Middle frontal gyrus (tissue), 1 donor: ENCODE data around the gene HSD11B1.
A peak's percentile ranks its signal among the peaks of the same experiment; 100 is the strongest.

Experiments used
- DNase-seq: peaks from one replicate; pipeline ENCODE4 v3.0.0-alpha.2; 2015; ENCODE audit warnings: low spot score; ENCODE audit errors: extremely low spot score

HSD11B1 gene

GRCh38 chr1:209704584-209704983 is at the start of gene HSD11B1:
HSD11B1 (plus strand) TSS chr1:209704846; CDS start chr1:209704943, 97 bp downstream.
- peak; percentile 58 for DNase-seq

GRCh38 chr1:209655411-209656231 is 49.0 kb upstream of the HSD11B1 start:
- no peak for DNase-seq

DNA sequence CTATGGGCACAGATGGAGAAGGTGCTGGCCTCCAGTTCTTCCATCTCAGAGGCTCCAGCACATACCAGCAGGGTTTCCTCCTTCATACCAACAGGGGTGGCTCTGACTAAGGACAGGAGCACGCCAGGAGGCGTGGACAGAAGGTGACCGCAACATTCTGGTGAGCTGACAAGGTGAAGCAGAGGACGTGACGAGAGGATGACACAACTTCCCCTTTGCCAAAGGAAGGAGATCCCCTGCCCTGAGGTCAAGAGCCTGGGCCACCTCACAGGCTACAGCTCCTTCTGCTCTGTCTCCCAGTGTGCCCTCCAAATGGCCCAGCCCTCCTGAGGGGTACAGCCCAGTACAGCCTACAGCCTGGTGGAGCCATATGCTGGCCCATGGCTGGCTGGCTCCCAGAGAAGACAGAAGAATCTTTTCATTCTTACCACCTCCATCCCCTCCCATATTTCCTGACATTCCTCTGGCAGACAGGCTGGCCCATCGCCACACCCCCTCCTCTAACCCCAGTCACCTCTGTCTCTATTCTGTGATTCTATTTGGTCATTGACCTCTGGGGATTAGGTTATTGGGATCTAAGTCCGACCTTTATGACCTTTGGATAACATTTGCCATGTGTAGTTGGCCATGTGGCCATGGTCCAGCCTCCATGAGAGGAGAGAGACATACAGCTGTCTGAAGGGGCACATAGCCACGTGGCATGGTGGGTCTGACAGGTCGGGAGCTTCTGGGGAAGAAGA is 47.3 kb upstream of the HSD11B1 start:
- no peak for DNase-seq

GRCh38 chr1:209657918-209658317 is 46.7 kb upstream of the HSD11B1 start:
- DNase-seq: no peak

DNA sequence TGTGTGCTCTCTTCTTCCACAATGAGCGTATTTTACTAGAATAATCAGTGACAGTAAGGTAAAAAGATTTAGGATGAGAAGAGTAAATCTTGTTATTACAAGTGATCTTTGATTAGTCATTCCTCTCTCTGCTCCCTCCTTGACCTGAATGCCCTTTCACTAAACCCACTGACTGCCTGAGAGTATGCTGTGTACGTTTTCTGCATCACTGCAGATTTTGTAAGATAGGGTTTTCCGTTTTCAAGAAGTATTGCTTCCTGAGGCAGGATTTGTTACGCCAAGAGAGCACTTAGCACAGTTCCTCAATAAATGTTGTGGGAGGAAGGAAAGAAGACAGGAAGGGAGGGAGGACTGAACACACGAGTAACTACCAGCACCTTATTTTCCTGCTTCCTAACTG is 44.7 kb upstream of the HSD11B1 start:
- DNase-seq: no peak

GRCh38 chr1:209661071-209661470 is 43.6 kb upstream of the HSD11B1 start:
- DNase-seq: no peak

- DNase-seq: no peak
Measured at GRCh38 chr1:209662879-209663327, 41.7 kb upstream of the HSD11B1 start.

- DNase-seq: no peak
Measured at GRCh38 chr1:209667103-209667502, 37.5 kb upstream of the HSD11B1 start.

DNA sequence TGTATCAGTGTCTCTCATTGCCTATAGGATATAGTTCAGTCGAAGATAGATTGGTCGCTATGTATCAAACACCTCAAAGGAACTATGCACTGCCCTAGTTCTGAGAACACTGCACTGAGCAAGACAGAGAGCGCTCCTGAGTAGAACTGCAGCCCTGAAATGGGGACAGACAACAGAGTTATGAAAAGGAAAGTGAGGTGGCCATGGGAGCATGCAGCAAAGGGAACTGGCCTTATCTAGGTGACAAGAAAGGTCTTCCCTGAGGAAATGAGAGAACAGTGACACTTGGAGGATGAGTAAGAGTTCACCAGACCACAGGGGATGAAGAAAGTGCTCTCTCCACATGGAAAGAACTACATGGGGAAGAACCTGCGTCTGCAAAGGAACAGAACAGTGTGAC is 36.9 kb upstream of the HSD11B1 start:
- no peak for DNase-seq

DNA sequence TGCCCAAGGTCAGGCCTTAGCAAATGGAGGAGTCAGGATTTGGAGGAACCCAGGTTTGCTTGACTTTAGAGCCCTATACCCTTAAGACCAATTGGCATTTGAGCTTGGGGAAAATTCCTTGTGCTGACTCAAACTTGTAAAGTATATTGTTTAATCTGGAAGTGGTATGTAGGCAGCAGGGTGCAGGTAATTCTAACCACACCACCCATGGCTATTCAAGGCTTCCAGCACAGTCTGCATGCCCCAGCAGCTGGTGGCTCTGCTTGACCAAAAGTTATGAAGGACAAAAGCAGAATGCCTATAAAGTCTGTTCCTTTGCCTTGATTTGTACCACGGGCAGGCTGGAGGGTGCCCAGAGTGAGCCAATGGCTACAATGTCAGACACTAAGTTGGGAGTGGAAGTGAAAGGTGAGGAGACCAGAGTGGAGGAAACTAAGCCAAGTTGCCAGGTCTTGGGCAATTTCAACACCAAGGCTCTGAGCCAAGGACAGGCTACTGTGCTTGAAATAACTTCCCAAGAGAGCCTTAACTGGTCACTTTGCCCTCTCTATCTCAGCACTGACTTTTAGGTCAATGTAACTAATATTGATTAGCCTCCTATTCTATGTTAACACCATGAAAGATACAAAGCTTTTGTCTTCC is 34.1 kb upstream of the HSD11B1 start:
- DNase-seq: no peak

DNA sequence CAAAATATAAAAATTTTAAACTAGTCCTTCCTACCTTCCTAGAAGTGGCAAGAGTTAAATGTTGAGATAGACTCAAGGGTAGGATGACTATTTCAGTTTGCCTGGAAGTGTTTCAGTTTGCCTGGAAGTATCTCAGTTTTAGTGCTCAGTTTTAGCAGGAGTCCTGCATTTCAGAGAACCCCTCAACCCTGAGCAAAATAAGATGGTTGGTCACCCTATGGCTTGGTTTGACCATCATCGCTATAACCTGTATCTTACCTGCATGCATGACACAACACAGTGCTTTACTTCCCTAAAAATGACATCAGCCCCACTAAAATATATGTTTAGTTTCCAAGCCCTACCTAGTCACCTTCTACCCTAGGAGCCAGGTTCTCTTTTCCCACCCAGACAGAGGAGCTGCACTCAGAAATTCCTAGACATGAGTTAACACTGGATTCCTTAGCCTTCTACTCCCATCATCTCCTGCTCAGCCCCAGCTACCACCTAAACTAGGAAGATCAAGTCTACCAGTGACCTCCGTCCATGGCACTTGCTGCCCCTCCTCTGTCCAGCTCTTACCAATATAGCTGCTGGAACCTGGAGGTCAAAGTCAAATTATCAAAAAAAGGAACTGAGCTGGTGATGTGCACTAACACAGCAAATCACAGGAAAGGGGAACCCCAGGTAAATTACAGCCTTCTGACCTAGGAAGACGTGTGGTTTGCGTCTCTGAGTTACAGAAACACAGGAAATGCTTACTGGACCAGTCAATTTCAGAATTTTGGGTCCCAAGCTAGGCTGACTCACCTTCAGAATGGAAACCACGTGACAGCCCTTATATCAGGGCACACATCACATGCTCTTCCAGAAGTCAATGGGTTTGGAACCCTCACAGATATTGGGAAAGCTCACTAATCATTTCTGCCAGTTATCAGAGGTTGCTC is 31.7 kb upstream of the HSD11B1 start:
- no peak for DNase-seq

DNA sequence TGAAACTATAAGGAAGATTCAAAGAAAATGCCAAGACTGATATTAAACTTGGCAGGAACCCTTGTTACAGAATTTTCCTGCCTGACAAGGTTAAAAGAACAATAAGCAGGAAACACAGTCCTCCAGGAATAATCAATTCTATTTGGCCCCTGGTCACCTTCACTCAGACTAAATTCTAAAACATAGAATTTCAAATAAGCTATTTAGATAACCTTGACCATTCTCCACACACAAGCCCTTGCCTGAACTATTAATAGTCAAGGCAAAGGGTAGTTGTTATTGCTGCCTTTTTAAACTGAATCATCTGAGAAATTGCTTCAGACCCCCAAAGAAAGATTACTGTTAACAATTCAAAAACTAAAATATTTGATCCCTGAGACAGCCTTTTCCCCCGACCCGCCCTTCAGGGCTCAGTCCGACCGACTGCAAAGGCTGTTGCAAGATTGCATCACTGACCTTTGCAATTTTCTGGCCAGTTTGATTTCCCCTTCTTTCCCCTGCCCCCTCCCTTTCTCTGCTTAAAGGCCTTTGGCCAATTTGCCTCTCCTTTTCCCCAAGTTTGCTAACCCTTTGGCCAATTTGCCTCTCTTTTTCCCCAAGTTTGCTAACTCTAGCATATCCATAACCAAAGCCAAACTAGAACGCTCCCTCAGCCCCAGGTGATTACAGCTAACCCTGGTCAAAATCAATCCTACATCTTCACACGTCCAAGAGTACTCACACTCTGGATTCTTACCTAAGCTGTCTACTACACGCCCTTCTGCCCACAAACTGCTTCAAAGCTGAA is 30.8 kb upstream of the HSD11B1 start:
- no peak for DNase-seq

GRCh38 chr1:209674957-209675564 is 29.6 kb upstream of the HSD11B1 start, which contains the start of gene G0S2:
G0S2 (plus strand) TSS chr1:209675412; CDS start chr1:209675685, 273 bp downstream.
- no peak for DNase-seq

DNA sequence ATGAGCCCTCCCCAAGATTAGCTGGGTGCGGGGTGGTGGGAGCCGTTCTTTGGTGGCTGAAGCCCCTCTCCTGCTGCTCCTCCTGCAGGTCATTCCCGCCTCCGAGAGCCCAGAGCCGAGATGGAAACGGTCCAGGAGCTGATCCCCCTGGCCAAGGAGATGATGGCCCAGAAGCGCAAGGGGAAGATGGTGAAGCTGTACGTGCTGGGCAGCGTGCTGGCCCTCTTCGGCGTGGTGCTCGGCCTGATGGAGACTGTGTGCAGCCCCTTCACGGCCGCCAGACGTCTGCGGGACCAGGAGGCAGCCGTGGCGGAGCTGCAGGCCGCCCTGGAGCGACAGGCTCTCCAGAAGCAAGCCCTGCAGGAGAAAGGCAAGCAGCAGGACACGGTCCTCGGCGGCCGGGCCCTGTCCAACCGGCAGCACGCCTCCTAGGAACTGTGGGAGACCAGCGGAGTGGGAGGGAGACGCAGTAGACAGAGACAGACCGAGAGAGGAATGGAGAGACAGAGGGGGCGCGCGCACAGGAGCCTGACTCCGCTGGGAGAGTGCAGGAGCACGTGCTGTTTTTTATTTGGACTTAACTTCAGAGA is 29.0 kb upstream of the HSD11B1 start:
- DNase-seq: no peak

DNA sequence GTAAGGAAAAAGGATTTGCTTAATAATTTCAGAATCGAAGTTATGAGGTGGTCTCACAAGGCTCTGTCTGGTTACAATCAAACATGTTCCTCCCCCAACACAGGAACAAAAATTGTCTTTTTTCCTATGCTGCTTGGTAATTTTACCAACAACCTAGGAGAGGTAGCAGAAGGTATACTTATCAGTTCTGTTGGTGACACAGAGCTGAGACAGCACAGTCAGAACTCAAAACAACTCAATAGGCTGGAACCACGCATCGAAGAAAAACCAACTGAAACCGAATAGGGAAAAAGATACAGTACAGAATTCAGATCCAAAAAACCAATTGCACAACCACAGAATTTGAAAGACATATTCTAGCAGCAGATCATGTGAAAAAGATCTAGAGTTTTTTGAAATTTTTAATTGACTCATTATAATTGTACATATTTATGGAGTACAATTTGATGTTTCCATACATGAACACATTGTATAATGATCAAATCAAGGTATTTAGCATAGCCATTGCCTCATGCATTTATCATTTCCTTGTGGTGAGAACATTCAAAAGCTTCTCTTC is 25.6 kb upstream of the HSD11B1 start:
- no peak for DNase-seq

GRCh38 chr1:209685821-209686220 is 18.8 kb upstream of the HSD11B1 start:
- DNase-seq: no peak

DNA sequence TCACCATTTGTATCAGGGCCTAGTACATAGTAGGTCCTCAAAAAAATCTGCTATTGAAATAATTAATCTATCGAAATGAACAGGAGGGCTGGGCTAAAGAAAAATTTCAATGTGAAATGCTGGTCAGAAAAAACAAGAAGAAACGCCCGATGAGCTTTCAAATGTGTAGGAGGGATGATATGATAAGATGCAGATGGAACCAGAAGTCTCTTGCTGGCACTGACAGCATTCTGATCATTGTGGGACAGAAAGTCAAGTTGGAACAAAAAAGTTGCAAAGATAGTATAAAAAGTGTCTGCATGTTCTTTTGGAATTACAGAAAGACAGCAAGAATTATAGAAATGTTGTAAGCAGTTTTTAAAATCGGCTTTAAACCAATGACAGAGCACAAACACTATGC is 18.3 kb upstream of the HSD11B1 start:
- no peak for DNase-seq

DNA sequence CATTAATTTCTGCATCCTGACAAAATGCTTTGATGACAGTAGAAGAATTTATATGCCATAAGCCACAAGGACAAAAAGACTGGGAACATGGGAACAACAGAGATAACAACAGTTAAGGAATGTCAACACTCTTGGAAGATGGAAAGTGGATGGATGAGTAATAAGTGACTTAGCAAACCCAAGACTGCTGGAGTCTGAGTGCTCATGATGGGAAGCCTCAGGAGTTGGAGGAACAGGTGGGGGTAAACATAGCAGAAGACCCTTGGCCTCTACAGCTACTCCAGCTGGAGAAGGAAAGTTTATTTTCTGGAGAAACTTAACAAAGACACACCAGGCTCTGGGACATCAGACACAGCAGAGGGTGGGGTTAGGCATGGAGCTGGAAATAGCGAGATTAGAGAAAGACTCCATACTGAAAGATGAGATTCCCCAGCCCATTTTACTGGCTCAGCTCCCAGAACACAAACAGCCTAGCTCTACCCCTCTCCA is 15.9 kb upstream of the HSD11B1 start:
- no peak for DNase-seq

- DNase-seq: no peak
Measured at GRCh38 chr1:209689477-209689876, 15.2 kb upstream of the HSD11B1 start.
